Psoas muscle (tissue), 8 donors: ENCODE data around the gene PHF19. TPM values are rescaled to one million over a fixed set of nuclear protein-coding genes. Genes with fewer than 3 reads are reported as not detected.

Experiments used
- ATAC-seq, 4 donors: fragments of 200-7000 bp; cut with Tn5 transposase; one replicate each; pipeline ENCODE4 v1.9.1; 2020; ENCODE audit warnings: moderate library complexity in 3 of 4, mild to moderate bottlenecking in 2 of 4
- DNase-seq, 2 donors: peaks; one replicate each; pipeline ENCODE4 v3.0.0-alpha.2; 2020
- H3K27ac ChIP-seq: fragments of 200-600 bp; one replicate; pipeline ENCODE4 v1.8.0; 2022
- H3K27me3 ChIP-seq, 3 donors: fragments of 200-600 bp in 1 of 3; one replicate each; pipeline versions ENCODE4 v1.6.1 to v1.8.0; 2013 to 2022; ENCODE audit warnings: low read length in 2 of 3, mild to moderate bottlenecking in 2 of 3, moderate library complexity in 1 of 3; ENCODE audit not compliant: insufficient read depth in 3 of 3
- H3K36me3 ChIP-seq, 2 donors: fragments of 200-600 bp in 1 of 2; one replicate each; pipeline versions ENCODE4 v1.6.1 to v1.8.0; 2013 to 2022; ENCODE audit warnings: low read depth in 1 of 2, mild to moderate bottlenecking in 1 of 2, moderate library complexity in 1 of 2; ENCODE audit not compliant: insufficient read depth in 1 of 2
- H3K4me1 ChIP-seq: fragments of 200-600 bp; one replicate; pipeline ENCODE4 v1.8.0; 2022
- H3K4me3 ChIP-seq: fragments of 200-600 bp; one replicate; pipeline ENCODE4 v1.8.0; 2022; ENCODE audit warnings: mild to moderate bottlenecking
- H3K9me3 ChIP-seq: fragments of 200-600 bp; one replicate; pipeline ENCODE4 v1.8.0; 2022
- WGBS, 3 donors: extraction: QIAGEN DNeasy Blood & Tissue Kit; methylation state at CpG; one replicate each; pipeline versions ENCODE4 v1.1.6 to v1.1.7; 2013; 5-methylcytosine and 5-hydroxymethylcytosine counted together
- intact Hi-C, 2 donors: fragments of 100-400 bp; cut with DNase I; formaldehyde crosslinking; loops; one replicate each; pipeline versions ENCODE4 v1.11.0 to v1.14.2; 2022
- polyA plus RNA-seq, 3 donors: library from polyadenylated mRNA; stranded (reverse); fragments of 200-250 nt; gene quantifications; one replicate each; pipeline ENCODE4 v1.2.3, GENCODE V29; 2013
- total RNA-seq, 4 donors: library from RNA; stranded (reverse); fragmentation: NEBNext Ultra II Directional in 2 of 4; extraction: Animal tissue kit (Norgen Biotek cat#: 25700) in 2 of 4; gene quantifications; one replicate each; pipeline versions ENCODE4 v1.2.1 to v1.2.4, GENCODE V29; 2021 to 2023
- TF ChIP-seq, protein P1 (sequence below): fragments of 200-600 bp; IDR thresholded peaks from one replicate; pipeline ENCODE4 v1.8.0; 2022; ENCODE audit warnings: antibody characterized with exemption
- donor health status: healthy with polysubstance abuse.
- donor health status: DM: no; HTN: no; CAD: no; lungs with moderate emphysema.
- donor health status: Bipolar disorder and iron deficiency.
- donor health status: healthy.
- donor health status: DM: yes; HTN: yes; CAD: no.
- donor health status: DM: no; HTN: no; CAD: no.
- donor health status: DM: no; HTN: no; CAD: no.
- donor health status: DM: yes; HTN: yes; CAD: no.

Gene PHF19
- total and polyA plus RNA-seq, 7 donors = 6.8 to 14.8 (median 10.1) TPM

- Histone ChIP-seq H3K27ac (no peak overlapping the region), H3K36me3 (no peaks in the 10 kb centered on the region), H3K27me3 (peaks cover 0 to 20% (median 0%) of the 10 kb centered on the region in 3 donors), H3K4me1 (no peaks in the 10 kb centered on the region), H3K9me3 (no peaks in the 10 kb centered on the region), H3K4me3 (peak overlapping the region; percentile 78)
- TF ChIP-seq, protein P1, sequence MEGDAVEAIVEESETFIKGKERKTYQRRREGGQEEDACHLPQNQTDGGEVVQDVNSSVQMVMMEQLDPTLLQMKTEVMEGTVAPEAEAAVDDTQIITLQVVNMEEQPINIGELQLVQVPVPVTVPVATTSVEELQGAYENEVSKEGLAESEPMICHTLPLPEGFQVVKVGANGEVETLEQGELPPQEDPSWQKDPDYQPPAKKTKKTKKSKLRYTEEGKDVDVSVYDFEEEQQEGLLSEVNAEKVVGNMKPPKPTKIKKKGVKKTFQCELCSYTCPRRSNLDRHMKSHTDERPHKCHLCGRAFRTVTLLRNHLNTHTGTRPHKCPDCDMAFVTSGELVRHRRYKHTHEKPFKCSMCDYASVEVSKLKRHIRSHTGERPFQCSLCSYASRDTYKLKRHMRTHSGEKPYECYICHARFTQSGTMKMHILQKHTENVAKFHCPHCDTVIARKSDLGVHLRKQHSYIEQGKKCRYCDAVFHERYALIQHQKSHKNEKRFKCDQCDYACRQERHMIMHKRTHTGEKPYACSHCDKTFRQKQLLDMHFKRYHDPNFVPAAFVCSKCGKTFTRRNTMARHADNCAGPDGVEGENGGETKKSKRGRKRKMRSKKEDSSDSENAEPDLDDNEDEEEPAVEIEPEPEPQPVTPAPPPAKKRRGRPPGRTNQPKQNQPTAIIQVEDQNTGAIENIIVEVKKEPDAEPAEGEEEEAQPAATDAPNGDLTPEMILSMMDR = no peak
- 75 to 82% (median 77%) methylated on average over 8 of the region's 8 CpGs for WGBS, 3 donors
- intact Hi-C loops = no loop called here
- ATAC-seq = no peak
- no peak for DNase-seq
These were observed 1.5 kb upstream of the PHF19 start for GRCh38 chr9:120878188-120879130.

GRCh38 chr9:120877276-120878034 is 467 bp upstream of the PHF19 start:
- H3K9me3 ChIP-seq = no peaks in the 10 kb centered on the region
- DNase-seq (peak; percentile 66 to 82), ATAC-seq (peak; percentile 45 to 67 (median 56))
- peak overlapping the region; percentile 78 for H3K4me3 ChIP-seq
- TF ChIP-seq, protein P1 = no peak
- H3K36me3 ChIP-seq = no peaks in the 10 kb centered on the region
- H3K27ac ChIP-seq = peak overlapping the region; percentile 76
- intact Hi-C loops = loop anchor here in 1 of 2 donors (2.0 kb wide), 1 partner anchor 59 kb away; no protein-coding TSS in a partner anchor
- H3K27me3 ChIP-seq = peaks cover 0 to 20% (median 0%) of the 10 kb centered on the region in 3 donors
- H3K4me1 ChIP-seq = no peaks in the 10 kb centered on the region
- 2 to 6% (median 5%) methylated on average over 25 to 63 of the region's 63 CpGs for WGBS, 3 donors

DNA sequence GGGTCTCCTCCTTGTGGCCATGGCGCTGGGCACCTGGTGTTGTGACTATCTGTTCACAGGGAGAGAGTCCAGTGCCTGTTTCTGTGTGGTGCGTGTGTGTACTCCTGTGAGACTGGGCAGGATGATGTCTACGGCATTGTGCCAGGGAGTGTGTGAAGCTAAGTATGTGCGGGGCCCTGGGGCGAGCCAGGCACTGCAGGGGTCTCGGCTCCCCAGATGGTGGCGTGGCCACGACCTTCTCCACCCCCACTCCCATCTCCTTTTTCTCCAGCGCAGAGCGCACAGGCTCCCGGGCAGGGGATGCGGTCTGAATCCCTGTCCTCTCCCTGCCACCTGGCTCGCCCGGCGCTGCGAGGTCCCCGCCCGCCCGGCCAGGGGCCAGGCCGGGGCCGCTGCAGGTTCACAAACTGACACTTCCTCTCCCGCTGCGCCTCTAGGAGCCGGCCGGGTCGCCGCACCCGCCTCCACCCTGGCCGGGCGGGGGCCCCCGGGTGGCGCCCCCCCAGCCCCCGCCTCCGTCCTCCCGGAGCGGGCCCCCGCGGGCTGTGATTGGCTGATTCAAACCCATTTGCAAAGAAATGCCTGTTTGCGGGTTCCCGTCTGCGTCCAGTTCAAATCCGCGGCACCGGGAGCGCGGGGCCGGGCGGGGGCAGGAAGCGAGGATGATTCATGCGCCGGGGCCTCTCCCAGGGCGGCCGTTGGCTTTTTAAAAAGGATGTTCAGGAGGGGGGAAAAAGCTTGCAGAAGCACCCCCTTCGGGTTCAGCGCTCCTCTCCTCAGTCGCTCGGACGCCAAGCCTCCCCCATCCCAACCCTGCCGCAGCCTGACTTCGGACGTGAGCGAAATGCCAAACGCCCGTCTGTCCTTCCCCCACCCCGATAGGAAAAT is 790 bp downstream of the PHF19 start:
- ATAC-seq (peak; percentile 66 to 82 (median 68)), DNase-seq (peak; percentile 85 to 87)
- Histone ChIP-seq H3K27ac (peak overlapping the region; percentile 76), H3K36me3 (no peaks in the 10 kb centered on the region), H3K27me3 (peaks cover 0 to 20% (median 0%) of the 10 kb centered on the region in 3 donors), H3K4me1 (no peaks in the 10 kb centered on the region), H3K9me3 (no peaks in the 10 kb centered on the region), H3K4me3 (peak overlapping the region; percentile 78)
- TF ChIP-seq, protein P1 = no peak
- WGBS, 3 donors = 4 to 5% (median 4%) methylated on average over 48 to 65 of the region's 65 CpGs
- intact Hi-C loops = loop anchor here in 1 of 2 donors (2.0 kb wide), 1 partner anchor 61 kb away; no protein-coding TSS in a partner anchor

GRCh38 chr9:120875643-120875953 is 1.4 kb downstream of the PHF19 start:
- DNase-seq (no peak), ATAC-seq (no peak)
- TF ChIP-seq, protein P1 = no peak
- 58 to 63% (median 62%) methylated on average over 7 of the region's 7 CpGs for WGBS, 3 donors
- Histone ChIP-seq H3K27me3 (peaks cover 0 to 20% (median 0%) of the 10 kb centered on the region in 3 donors), H3K4me1 (no peaks in the 10 kb centered on the region), H3K9me3 (no peaks in the 10 kb centered on the region), H3K4me3 (no peak overlapping the region), H3K36me3 (no peaks in the 10 kb centered on the region), H3K27ac (peak overlapping the region; percentile 76)
- intact Hi-C loops = no loop called here
